ENCODE results near the gene BRICD5.

The BRICD5 gene

DNA sequence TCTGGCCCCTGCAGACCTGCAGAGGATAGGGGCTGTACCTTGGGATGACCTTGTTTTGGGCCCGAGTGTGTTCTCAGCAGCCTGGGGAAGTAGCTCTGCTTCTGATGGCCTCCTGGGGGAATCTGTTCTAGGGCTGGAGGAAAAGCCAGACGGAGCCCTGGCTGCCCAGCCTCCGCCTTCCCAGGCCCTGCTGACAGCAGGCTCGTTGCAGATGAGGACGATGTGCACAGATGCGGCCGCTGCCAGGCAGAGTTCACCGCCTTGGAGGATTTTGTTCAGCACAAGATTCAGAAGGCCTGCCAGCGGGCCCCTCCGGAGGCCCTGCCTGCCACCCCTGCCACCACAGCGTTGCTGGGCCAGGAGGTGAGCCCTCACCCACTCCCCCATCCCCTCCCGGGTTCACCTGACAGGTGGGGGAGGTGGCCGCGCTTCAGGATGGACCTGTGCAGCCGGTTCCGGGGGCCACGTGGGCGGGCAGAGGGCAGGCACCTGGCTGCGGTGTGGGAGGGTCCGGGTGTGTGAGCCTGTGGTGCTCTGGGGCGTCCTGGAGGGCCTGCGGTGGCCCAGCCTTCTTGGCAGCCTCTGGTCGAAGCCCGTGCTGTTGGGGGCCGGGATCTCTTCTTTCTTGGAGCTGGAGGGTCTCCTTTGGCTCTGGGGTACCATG, 17.6 kb upstream of the BRICD5 start:
- no peak for TF ChIP-seq CTCF (IDR thresholded peaks at IDR 0.05; ENCODE audit: extremely low read depth, insufficient read depth, missing control alignments)
- in situ Hi-C loops (cut with MboI; ENCODE audit: low pct_unique_long_range_greater_than_20kb, low sequenced_read_pairs, unreplicated experiment), result no loop called here
- DNase-seq (ENCODE audit: low spot score), result no peak

GRCh38 chr16:2226918-2227317, 16.3 kb upstream of the BRICD5 start:
- no peak for DNase-seq (ENCODE audit: low spot score)
- in situ Hi-C loops (cut with MboI; ENCODE audit: low pct_unique_long_range_greater_than_20kb, low sequenced_read_pairs, unreplicated experiment), result no loop called here
- TF ChIP-seq CTCF (IDR thresholded peaks at IDR 0.05; ENCODE audit: extremely low read depth, insufficient read depth, missing control alignments), result no peak

DNA sequence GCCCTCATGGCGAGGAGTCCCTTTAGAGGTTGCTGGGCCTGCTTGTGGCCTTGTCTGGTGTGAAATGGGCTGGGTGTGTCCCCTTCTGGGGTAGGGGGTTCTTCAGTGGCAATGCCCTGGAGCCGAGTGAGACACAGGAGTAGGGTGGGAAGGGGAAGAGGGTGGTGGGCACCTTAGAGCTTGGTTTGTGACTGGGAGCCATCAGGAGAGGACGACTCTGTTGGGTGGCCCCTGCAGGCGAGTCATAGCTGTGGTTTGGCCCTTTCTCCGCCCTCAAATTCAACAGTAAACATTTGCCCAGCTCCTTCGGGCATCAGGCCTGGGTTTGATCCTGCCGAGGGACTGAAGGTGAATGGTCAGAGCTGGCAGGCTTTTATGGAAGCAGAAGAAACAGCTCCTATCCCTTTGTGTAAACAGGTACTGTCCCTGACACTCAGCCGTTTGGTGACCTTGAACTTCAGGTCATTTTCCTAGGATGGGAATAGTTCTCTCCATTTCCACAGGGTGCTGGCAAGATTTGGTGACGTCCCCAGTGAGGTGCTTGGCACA, 15.7 kb upstream of the BRICD5 start:
- TF ChIP-seq CTCF (IDR thresholded peaks at IDR 0.05; ENCODE audit: extremely low read depth, insufficient read depth, missing control alignments), result no peak
- no peak for DNase-seq (ENCODE audit: low spot score)
- in situ Hi-C loops (cut with MboI; ENCODE audit: low pct_unique_long_range_greater_than_20kb, low sequenced_read_pairs, unreplicated experiment), result no loop called here

DNA sequence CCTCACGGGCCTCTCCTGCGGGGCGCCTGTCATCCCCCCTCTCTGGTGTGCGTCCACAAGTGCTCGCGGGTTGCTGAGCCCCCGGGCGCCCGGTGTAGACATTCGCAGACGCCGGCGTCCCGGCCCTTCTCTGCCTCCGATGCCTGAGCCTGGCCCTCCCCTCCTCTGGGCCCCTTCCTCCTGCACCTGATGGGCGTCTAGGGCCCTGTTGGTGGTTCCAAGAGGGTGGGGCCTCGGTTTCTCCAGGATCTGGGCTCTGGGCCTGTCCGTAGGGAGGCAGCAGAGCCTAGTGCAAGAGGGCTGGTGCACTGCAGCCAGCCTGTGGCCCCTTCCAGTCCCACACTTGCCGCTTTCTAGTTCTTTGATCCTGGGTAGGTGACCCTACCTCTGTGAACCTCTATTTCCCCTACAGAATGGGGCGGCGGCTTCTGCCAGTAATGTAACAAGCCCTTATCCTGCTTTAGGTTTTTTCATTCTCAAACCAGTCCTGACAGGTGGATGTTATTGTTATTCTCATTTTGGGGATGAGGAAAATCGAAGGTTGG, 13.4 kb upstream of the BRICD5 start:
- in situ Hi-C loops (cut with MboI; ENCODE audit: low pct_unique_long_range_greater_than_20kb, low sequenced_read_pairs, unreplicated experiment), result no loop called here
- peak; percentile 19 for TF ChIP-seq CTCF (IDR thresholded peaks at IDR 0.05; ENCODE audit: extremely low read depth, insufficient read depth, missing control alignments)
- peak; percentile 69 for DNase-seq (ENCODE audit: low spot score)

DNA sequence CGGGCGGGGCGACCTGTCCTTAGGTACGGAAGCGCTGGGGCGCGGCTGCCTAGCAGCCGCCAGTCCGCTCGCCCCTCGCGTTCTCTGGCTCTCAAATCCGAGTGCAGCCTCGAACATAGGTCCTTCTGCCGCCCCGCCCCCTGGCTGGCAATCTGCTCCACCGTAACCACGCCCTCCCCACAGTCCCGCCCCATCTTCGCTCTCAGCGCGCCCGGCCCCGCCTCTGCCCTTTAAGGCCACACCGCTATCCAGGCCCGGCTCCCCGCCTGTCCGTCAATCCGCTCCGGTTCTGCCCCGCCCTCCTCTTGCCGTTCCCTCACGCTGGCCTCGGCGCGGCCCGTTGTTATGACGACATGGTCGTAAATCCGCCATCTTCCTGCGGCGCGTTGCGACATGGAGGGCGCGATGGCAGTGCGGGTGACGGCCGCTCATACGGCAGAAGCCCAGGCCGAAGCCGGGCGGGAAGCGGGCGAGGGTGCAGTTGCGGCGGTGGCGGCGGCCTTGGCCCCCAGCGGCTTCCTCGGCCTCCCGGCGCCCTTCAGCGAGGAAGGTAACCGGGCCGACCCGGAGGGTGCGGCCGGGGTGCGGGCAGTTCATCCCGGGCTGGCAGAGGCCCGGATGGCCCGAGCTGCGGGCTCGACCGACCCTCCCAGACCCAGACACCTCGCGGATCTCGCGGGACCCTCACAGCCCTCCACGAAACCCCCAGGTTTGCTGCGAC, 12.7 kb upstream of the BRICD5 start, which contains the start of gene E4F1:
TSS of gene E4F1 (plus strand) at position 371 of the 721 bp plus-strand sequence. CDS start at position 394, 23 bp downstream.
- DNase-seq (ENCODE audit: low spot score), result peak; percentile 100
- TF ChIP-seq CTCF (IDR thresholded peaks at IDR 0.05; ENCODE audit: extremely low read depth, insufficient read depth, missing control alignments), result no peak
- in situ Hi-C loops (cut with MboI; ENCODE audit: low pct_unique_long_range_greater_than_20kb, low sequenced_read_pairs, unreplicated experiment), result no loop called here

GRCh38 chr16:2216330-2216729, 5.7 kb upstream of the BRICD5 start:
- in situ Hi-C loops (cut with MboI; ENCODE audit: low pct_unique_long_range_greater_than_20kb, low sequenced_read_pairs, unreplicated experiment), result no loop called here
- DNase-seq (ENCODE audit: low spot score), result no peak
- no peak for TF ChIP-seq CTCF (IDR thresholded peaks at IDR 0.05; ENCODE audit: extremely low read depth, insufficient read depth, missing control alignments)

Data from GM13977 (cell line).